Measurements from ENCODE around the gene SEL1L3. TPM values are rescaled to one million over a fixed set of nuclear protein-coding genes. Genes with fewer than 3 reads are reported as not detected.
A peak's percentile ranks its signal among the peaks of the same experiment; 100 is the strongest.

SEL1L3 gene
- total RNA-seq, 1 donor from 2014 or later = 123 TPM

GRCh38 chr4:25813448-25814106 lies 49.2 kb downstream of the SEL1L3 start:
- peak; percentile 29 for DNase-seq (ENCODE audit: low read depth)
- H3K36me3 ChIP-seq (ENCODE audit: control insufficient read depth, insufficient read depth, low read length) = peaks cover 1% of the 10 kb centered on the region
- H3K27me3 ChIP-seq (ENCODE audit: control insufficient read depth, insufficient read depth, low read length) = no peaks in the 10 kb centered on the region
- no peak overlapping the region for H3K4me3 ChIP-seq (ENCODE audit: low read depth, low read length)
- no peak for TF ChIP-seq CTCF (IDR thresholded peaks at IDR 0.05; ENCODE audit: insufficient read depth, low read length, poor library complexity, severe bottlenecking)

- DNase-seq (ENCODE audit: low read depth) = no peak
- Histone ChIP-seq H3K27me3 (ENCODE audit: control insufficient read depth, insufficient read depth, low read length) (no peaks in the 10 kb centered on the region), H3K36me3 (ENCODE audit: control insufficient read depth, insufficient read depth, low read length) (peaks cover 1% of the 10 kb centered on the region), H3K4me3 (ENCODE audit: low read depth, low read length) (no peak overlapping the region)
- TF ChIP-seq CTCF (IDR thresholded peaks at IDR 0.05; ENCODE audit: insufficient read depth, low read length, poor library complexity, severe bottlenecking) = no peak
Observed at GRCh38 chr4:25811841-25812240, 50.9 kb downstream of the SEL1L3 start.

- no peak for TF ChIP-seq CTCF (IDR thresholded peaks at IDR 0.05; ENCODE audit: insufficient read depth, low read length, poor library complexity, severe bottlenecking)
- peaks cover under 1% of the 10 kb centered on the region for H3K36me3 ChIP-seq (ENCODE audit: control insufficient read depth, insufficient read depth, low read length)
- no peaks in the 10 kb centered on the region for H3K27me3 ChIP-seq (ENCODE audit: control insufficient read depth, insufficient read depth, low read length)
- DNase-seq (ENCODE audit: low read depth) = no peak
- H3K4me3 ChIP-seq (ENCODE audit: low read depth, low read length) = no peak overlapping the region
Observed at GRCh38 chr4:25811374-25811690, 51.5 kb downstream of the SEL1L3 start.

- no peaks in the 10 kb centered on the region for H3K36me3 ChIP-seq (ENCODE audit: control insufficient read depth, insufficient read depth, low read length)
- no peaks in the 10 kb centered on the region for H3K27me3 ChIP-seq (ENCODE audit: control insufficient read depth, insufficient read depth, low read length)
- no peak for DNase-seq (ENCODE audit: low read depth)
- TF ChIP-seq CTCF (IDR thresholded peaks at IDR 0.05; ENCODE audit: insufficient read depth, low read length, poor library complexity, severe bottlenecking) = no peak
- no peak overlapping the region for H3K4me3 ChIP-seq (ENCODE audit: low read depth, low read length)
Observed at GRCh38 chr4:25810461-25811373, 52.1 kb downstream of the SEL1L3 start.

GRCh38 chr4:25809996-25810395 lies 52.8 kb downstream of the SEL1L3 start:
- no peak for TF ChIP-seq CTCF (IDR thresholded peaks at IDR 0.05; ENCODE audit: insufficient read depth, low read length, poor library complexity, severe bottlenecking)
- no peak for DNase-seq (ENCODE audit: low read depth)
- no peaks in the 10 kb centered on the region for H3K36me3 ChIP-seq (ENCODE audit: control insufficient read depth, insufficient read depth, low read length)
- H3K4me3 ChIP-seq (ENCODE audit: low read depth, low read length) = no peak overlapping the region
- H3K27me3 ChIP-seq (ENCODE audit: control insufficient read depth, insufficient read depth, low read length) = no peaks in the 10 kb centered on the region
